DND-41 (cell line): Measurements from ENCODE around the gene TARDBP.

ENCODE experiments used
- EZH2 ChIP-seq: IDR thresholded peaks from 3 replicates; pipeline ENCODE4 v1.6.1; 2012; ENCODE audit warnings: borderline replicate concordance, low read depth, mild to moderate bottlenecking, moderate library complexity, low read length, inconsistent platforms; ENCODE audit not compliant: severe bottlenecking
- TF ChIP-seq, protein P1 (sequence below): IDR thresholded peaks from 2 replicates; pipeline ENCODE4 v1.5.1; 2012; ENCODE audit warnings: borderline replicate concordance, low read length, moderate library complexity, mild to moderate bottlenecking; ENCODE audit not compliant: poor library complexity, severe bottlenecking; ENCODE audit errors: extremely low read depth

DNA sequence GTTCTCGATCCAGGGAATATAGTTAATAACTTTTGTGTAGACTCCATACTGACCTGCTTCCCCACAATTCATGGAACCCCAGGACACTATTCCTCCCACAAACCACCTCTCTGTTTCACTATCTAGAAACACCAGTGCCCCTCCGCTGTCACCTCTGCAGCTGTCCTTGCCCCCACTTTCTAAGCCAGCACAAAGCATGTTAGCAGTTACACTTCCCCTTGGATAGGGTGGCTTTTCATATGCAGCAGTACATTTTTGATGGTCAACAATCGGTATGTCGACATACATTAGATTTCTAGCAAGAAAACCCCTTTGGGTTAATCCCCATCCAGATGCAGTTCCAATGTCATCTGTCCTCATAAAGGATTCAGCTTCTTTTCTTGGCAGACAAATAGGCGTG is 14.4 kb downstream of the TARDBP start:
- no peak for TF ChIP-seq EZH2
- TF ChIP-seq, protein P1, sequence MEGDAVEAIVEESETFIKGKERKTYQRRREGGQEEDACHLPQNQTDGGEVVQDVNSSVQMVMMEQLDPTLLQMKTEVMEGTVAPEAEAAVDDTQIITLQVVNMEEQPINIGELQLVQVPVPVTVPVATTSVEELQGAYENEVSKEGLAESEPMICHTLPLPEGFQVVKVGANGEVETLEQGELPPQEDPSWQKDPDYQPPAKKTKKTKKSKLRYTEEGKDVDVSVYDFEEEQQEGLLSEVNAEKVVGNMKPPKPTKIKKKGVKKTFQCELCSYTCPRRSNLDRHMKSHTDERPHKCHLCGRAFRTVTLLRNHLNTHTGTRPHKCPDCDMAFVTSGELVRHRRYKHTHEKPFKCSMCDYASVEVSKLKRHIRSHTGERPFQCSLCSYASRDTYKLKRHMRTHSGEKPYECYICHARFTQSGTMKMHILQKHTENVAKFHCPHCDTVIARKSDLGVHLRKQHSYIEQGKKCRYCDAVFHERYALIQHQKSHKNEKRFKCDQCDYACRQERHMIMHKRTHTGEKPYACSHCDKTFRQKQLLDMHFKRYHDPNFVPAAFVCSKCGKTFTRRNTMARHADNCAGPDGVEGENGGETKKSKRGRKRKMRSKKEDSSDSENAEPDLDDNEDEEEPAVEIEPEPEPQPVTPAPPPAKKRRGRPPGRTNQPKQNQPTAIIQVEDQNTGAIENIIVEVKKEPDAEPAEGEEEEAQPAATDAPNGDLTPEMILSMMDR: no peak
